Measurements from ENCODE around the gene USP46.

USP46 gene

GRCh38 chr4:52560844-52561280 is 98.2 kb downstream of the USP46 start:
- Histone ChIP-seq H2AFZ (ENCODE audit: low read depth) (no peak overlapping the region), H3K27me3 (ENCODE audit: insufficient read depth, low read depth) (no peaks in the 10 kb centered on the region), H3K4me3 (IDR thresholded peaks at IDR 0.05; ENCODE audit: insufficient read depth, low read depth, low read length) (no peak overlapping the region), H3K27ac (no peak overlapping the region), H3K4me2 (no peak overlapping the region), H3K79me2 (ENCODE audit: insufficient read depth, low read depth) (no peaks in the 10 kb centered on the region), H3K36me3 (ENCODE audit: insufficient read depth) (no peaks in the 10 kb centered on the region), H4K20me1 (ENCODE audit: insufficient read depth) (no peaks in the 10 kb centered on the region), H3K4me1 (ENCODE audit: low read depth, poor library complexity, severe bottlenecking) (no peaks in the 10 kb centered on the region), H3K9ac (no peak overlapping the region)
- TF ChIP-seq CTCF (conservative IDR thresholded peaks at IDR 0.05; ENCODE audit: low read depth, low read length), result no peak

GRCh38 chr4:52555356-52555716 is 103.8 kb downstream of the USP46 start:
- no peak overlapping the region for H3K9ac ChIP-seq
- H3K4me3 ChIP-seq (IDR thresholded peaks at IDR 0.05; ENCODE audit: insufficient read depth, low read depth, low read length), result no peak overlapping the region
- H3K36me3 ChIP-seq (ENCODE audit: insufficient read depth), result no peaks in the 10 kb centered on the region
- no peak overlapping the region for H2AFZ ChIP-seq (ENCODE audit: low read depth)
- no peak overlapping the region for H3K4me2 ChIP-seq
- no peaks in the 10 kb centered on the region for H3K79me2 ChIP-seq (ENCODE audit: insufficient read depth, low read depth)
- H3K27ac ChIP-seq, result no peak overlapping the region
- TF ChIP-seq CTCF (conservative IDR thresholded peaks at IDR 0.05; ENCODE audit: low read depth, low read length), result no peak
- H3K27me3 ChIP-seq (ENCODE audit: insufficient read depth, low read depth), result no peaks in the 10 kb centered on the region
- no peaks in the 10 kb centered on the region for H4K20me1 ChIP-seq (ENCODE audit: insufficient read depth)
- H3K4me1 ChIP-seq (ENCODE audit: low read depth, poor library complexity, severe bottlenecking), result no peaks in the 10 kb centered on the region

- Histone ChIP-seq H2AFZ (ENCODE audit: low read depth) (no peak overlapping the region), H3K9ac (no peak overlapping the region), H3K36me3 (ENCODE audit: insufficient read depth) (no peaks in the 10 kb centered on the region), H4K20me1 (ENCODE audit: insufficient read depth) (no peaks in the 10 kb centered on the region), H3K4me1 (ENCODE audit: low read depth, poor library complexity, severe bottlenecking) (no peaks in the 10 kb centered on the region), H3K27me3 (ENCODE audit: insufficient read depth, low read depth) (no peaks in the 10 kb centered on the region), H3K4me3 (IDR thresholded peaks at IDR 0.05; ENCODE audit: insufficient read depth, low read depth, low read length) (no peak overlapping the region), H3K27ac (no peak overlapping the region), H3K79me2 (ENCODE audit: insufficient read depth, low read depth) (no peaks in the 10 kb centered on the region), H3K4me2 (no peak overlapping the region)
- no peak for TF ChIP-seq CTCF (conservative IDR thresholded peaks at IDR 0.05; ENCODE audit: low read depth, low read length)
These were observed 104.3 kb downstream of the USP46 start for GRCh38 chr4:52554612-52555355.

GRCh38 chr4:52552778-52553177 is 106.3 kb downstream of the USP46 start:
- no peak for TF ChIP-seq CTCF (conservative IDR thresholded peaks at IDR 0.05; ENCODE audit: low read depth, low read length)
- H3K36me3 ChIP-seq (ENCODE audit: insufficient read depth), result no peaks in the 10 kb centered on the region
- no peak overlapping the region for H3K4me2 ChIP-seq
- no peak overlapping the region for H3K4me3 ChIP-seq (IDR thresholded peaks at IDR 0.05; ENCODE audit: insufficient read depth, low read depth, low read length)
- H3K4me1 ChIP-seq (ENCODE audit: low read depth, poor library complexity, severe bottlenecking), result no peaks in the 10 kb centered on the region
- H3K9ac ChIP-seq, result no peak overlapping the region
- H3K27ac ChIP-seq, result no peak overlapping the region
- H4K20me1 ChIP-seq (ENCODE audit: insufficient read depth), result no peaks in the 10 kb centered on the region
- no peaks in the 10 kb centered on the region for H3K79me2 ChIP-seq (ENCODE audit: insufficient read depth, low read depth)
- H2AFZ ChIP-seq (ENCODE audit: low read depth), result no peak overlapping the region
- H3K27me3 ChIP-seq (ENCODE audit: insufficient read depth, low read depth), result no peaks in the 10 kb centered on the region
